Fibroblast of the conjunctiva (primary cell): ENCODE data around the gene LCN2.

Experiments used
- DNase-seq: peaks from one replicate; pipeline ENCODE4 v3.0.0-alpha.2; 2010; ENCODE audit warnings: low read depth

The LCN2 gene

GRCh38 chr9:128115187-128116103 is 33.8 kb upstream of the LCN2 start:
- DNase-seq = no peak

DNA sequence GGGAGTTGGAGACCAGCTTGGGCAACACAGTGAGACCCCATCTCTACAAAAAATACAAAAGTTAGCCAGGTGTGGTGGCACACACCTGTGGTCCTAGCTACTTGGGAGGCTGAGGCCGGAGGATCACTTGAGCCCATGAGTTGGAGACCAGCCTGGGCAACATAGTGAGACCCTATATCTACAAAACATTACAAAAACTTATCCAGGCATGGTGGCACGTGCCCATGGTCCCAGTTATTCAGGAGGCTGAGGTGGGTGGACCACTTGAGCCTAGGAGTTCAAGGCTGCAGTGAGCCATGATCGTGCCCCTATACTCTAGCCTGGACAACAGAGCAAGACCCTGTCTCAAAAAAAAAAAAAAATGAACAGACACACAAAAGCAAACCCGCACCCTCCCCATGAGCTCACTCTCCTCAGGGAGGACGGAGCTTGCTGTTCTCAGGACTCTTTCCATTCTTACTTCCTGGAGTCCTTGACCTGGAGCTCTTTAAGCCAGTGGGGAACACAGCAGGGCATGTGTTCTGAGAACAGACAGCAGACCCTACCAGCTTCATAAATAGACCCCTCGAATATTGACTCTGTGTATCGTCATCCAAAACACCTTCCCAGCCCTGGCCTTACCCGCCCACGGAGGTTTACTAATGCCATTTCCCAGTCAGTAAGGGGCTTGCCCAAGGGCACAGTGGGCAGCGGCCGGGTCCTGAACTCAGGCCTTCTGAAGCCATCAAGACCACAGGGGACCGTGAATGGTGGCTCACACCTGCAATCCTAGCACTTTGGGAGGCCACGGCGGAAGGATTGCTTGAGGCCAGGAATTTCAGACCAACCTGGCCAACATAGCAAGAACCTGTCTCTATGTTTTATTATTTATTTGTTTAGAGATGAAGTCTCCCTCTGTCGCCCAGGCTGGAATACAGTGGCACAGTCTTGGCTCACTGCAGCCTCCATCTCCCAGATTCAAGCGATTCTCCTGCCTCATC is 32.9 kb upstream of the LCN2 start:
- DNase-seq = no peak

- DNase-seq = peak; percentile 81
These were observed 31.4 kb upstream of the LCN2 start for GRCh38 chr9:128117613-128118471.

DNA sequence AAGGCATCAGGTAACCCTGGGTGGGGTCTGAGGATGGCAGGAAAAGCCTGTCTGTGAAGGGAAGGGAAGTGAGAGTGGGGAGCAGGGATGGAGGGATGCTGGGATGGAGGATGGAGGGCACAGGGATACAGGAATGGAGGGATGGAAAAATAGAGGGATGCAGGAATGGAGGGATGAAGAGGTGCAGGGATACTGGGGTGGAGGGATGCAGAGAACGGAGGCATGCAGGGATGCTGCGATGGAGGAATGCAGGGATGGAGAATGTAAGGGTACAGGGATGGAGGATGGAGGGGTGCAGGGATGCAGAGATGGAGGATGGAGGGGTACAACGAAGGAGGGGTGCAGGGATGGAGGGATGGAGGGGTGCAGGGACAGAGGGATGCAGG is 30.8 kb upstream of the LCN2 start:
- no peak for DNase-seq

DNA sequence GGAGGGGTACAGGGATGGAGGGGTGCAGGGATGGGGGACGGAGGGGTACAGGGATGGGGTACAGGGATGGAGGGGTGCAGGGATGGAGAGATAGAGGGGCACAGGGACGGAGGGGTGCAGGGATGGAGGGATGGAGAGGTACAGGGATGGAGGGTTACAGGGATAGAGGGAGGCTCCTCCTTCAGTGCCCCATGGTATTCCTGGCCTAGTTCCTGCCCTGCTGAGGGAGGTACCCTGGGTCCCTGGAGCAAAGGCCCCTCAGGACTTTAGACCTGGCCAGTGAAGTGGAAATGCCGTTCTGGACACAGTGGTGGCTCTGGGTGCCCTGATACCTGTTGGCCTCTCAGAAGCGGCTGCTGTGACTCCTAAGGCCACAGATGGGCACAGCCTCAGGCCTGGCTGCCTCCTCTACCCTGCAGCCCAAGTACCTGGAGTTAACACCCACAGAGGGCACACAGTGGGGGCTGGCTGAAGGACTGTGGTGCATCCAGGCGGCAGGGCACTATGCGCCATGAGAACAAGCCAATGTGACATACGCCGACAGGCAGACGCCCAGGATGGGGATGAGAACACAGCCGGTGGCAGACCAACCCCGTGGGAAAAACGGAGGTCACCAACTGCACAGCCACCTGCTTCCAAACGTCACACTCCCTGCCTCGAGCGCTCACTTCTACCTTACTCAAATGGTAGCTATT is 30.1 kb upstream of the LCN2 start:
- no peak for DNase-seq

DNA sequence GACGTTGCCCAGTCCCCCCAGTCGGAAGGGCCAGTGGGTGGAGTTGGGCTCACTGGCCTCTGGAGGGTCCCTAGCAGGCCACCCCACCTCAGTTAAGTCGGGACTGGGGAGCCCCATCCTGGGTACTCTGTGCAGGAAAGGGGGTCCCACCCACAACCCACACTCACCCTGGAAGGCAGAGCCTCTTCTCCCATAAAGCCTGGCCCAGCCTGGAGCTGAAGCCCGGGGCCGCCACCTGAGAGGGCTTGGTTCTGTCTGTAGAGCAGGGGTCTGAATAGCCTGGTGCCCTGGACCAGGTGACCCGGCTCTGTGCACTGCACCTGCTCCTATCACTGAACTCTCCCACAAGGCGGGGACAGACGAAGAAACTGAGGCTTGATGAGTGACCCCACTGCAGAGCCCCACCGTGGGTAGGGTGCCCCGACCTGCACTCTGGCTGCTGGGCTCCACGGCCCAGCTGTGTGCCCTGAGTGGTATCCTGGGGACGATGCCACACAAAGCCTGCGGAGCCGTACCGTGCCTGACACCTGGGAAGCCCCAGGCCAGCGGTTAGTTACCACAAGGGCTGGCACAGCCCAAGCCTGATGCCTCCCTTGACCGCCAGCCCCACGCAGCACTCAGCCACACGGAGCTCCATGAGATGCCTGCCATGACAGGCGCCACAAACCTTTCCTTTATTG is 29.1 kb upstream of the LCN2 start:
- DNase-seq = no peak

- DNase-seq = no peak
These were observed 28.4 kb upstream of the LCN2 start for GRCh38 chr9:128120741-128121465.

GRCh38 chr9:128121466-128121810 is 27.8 kb upstream of the LCN2 start:
- DNase-seq = no peak

DNA sequence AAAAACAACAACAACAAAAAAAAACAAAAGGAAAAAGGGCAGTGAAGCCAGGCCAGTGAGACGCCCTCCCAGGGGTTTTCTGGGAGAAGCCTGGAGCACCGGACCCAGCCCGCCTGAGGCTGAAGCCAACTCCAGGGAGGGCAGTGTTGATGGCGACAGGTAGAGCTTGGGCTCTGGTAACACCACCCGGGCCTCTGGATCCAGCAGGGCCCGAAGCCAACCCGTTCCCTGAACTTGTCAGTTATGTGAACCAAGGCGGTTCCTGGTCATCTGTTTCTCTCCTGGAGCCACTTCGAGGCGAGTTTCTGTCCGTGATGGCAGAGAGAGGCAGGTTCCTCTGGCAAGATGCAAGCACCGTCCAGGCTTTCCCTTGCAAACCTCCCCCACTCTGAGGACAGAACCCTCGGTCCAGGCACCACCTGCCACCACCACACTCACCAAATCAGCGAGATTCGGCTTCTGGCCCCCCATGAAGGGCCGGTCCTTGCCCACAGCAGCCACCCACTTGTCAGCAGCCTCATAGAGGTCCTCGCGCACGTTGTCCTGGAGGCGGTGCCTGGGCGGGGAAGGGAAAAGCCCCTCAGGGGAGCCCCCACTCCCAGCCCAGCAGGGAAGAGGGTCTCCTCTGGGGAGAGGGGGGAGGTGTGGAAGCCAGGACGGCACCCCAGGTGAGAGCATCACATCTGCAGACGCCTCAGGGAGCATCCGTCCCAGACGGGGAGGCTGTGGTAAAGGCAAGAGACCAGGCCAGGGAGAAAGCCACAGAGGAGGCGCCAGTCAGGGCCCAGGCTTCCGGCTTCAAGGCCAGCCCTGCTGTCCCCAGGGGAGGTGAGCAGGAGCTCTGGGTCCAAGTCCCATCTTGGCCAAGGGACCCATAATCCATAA is 27.1 kb upstream of the LCN2 start:
- no peak for DNase-seq

- no peak for DNase-seq
These were observed 26.5 kb upstream of the LCN2 start for GRCh38 chr9:128122809-128123175.

GRCh38 chr9:128123451-128124080 is 25.7 kb upstream of the LCN2 start:
- no peak for DNase-seq

DNA sequence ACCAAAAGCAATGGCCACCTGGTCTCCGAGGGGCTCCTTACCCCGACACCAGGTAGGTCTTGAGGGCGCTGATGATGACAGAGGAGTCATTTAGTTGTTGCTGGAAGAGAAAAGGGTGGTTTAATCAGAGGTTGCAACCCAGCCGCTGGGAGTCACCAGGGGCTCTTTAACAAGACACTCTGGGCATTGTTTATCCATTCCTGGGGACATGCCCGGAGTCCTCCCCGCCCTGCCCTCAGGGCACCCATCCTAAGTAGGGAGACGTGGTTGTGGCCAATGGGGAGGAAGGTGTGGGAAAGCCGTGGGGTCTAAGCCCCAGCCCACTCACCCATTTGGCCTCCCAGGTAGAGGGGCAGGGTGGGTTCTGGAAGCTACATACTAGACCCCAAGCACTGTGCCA is 24.8 kb upstream of the LCN2 start:
- DNase-seq = no peak

DNA sequence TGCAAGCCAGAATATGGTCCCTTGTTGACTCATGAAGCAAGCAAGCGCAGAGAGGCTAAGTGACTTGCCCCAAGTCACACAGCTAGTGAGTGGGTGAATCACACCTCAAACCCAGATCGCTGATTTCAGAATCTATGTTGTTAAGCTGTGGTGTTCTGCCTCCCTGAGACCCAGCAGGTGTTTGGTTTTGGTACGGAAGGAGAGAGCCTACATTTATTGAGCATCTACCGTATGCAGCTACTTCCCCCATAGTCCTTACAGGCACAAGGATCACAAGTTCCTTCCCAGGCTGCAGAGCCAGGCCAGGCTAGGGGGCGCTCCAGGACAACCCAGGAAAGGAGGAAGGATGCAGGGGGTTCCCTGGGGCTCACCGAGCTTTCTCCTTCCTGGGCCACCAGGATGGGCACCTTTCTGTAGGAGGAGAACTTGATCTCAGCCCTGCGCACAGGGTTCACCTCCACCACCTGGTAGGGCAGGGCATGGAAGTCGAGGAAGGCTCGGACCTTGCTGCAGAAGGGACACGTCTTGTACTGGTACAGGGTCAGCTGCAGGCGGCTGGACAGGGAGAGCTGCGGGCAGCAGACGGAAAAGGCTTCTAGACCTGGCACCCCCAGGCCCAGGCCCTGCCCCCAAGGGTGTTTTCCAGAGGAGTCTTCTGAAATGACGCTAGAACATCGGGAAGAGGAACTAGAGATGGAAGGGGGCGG is 24.2 kb upstream of the LCN2 start:
- DNase-seq = peak; percentile 33

DNA sequence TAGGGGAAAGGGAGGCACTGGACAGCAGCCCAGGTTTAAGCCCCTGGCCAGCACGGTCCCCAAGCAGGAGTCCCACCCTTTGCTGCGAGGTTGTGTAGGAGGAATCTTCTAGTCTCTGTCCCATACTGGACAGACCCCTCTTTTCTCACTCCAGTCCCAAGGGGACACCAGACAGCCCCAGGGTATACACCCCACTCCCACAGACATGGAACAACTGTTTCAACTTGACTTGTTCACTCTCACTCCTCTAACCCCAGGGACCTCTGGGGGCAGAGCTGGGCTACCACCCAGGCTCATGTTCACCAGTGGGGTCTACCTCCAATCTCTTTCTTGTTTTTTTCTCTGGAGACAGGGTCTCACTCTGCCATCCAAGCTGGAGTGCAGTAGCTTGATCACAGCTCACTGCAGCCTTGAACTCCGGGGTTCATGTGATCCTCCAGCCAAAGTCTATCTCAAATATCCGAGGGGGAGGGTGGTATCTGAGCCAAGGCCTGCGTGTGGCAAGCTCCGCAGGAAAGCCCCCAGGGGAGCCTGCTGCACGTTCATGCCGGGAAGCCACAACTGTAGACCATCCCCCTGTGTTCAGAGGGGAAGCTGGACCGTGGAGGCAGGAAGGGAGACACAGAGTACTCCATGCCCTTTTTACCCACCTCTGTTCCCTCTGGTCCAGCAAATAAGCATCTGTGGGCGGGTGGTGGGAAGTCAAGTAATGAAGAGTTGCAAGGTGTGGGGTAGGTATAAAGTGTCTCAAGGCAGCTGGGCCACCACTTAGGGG is 23.5 kb upstream of the LCN2 start:
- no peak for DNase-seq

DNA sequence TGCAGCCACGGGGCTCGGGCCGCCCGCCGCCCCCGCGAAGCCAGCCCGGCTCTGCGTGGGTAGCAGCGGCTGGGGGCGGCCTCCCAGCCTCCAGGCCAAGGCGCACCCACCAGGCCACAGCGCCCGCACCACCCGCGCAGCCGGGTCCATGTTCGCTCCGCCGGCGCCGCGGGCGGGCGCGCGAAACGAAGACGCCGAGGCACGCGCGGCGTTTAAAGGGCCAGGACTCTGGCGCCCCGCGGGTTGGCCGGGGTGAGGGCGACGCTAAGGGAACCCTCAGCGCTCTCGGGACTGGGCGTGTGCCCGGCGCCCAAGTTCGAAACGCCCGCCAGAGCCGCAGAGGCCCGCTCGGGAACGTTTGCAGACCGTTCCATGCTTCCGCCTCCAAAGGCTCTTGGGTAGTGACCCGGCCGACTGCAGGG is 21.7 kb upstream of the LCN2 start, which contains the start of gene PTGES2:
TSS of gene PTGES2 (minus strand) at position 162 of the 422 bp plus-strand sequence. CDS start at position 150, 12 bp downstream.
- peak; percentile 42 for DNase-seq

DNA sequence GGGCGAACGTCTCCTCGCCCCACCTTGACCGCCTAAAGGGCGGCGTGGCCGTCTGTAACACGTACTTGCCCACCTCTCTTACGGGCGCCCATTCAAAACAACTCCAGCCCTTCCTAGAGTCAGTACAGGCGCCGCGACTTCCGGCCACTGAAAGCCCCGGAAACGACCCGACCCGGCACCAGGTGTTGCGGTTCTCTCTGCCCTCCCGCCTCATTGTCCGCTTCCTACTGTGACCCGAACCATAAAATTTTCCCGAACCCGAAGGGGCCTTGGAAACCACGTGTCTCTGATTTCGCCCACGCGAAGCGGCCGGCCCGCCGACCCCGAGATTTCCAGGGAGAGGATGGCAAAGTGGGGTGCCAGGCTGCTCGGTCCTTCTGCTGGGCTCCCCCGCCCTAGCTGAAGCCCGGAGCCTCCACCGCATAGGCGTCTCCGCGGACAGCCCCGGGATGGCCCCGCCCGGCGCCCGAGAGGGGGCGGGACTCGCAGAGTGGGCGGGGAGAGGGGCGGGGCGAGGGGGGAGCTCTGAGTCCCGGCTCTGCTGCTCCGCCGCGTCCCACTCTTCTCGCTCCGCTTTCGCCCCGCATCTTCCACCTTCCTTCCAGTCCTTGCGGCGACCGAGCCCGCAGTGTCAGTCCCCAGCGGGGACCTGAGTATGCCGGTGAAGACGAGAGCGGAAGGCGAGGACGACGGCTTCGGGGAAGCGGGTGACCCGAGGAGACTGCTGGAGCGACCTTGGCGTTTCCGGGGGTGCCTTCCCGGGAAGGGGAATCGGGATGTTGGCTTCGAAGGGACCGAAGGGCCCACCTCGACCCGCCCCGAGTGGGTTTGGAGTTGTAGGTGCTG is 21.0 kb upstream of the LCN2 start:
- DNase-seq = peak; percentile 77
